ENCODE results near the gene PGBD5.
"Not testable (repeated sequence)": the region's sequence is repeated elsewhere in the genome, so short reads cannot be mapped to it uniquely, and the experiment has no call there.

The PGBD5 gene

GRCh38 chr1:230426246-230427093 is at the start of gene PGBD5:
TSS of gene PGBD5 (minus strand) at chr1:230426332. CDS start at chr1:230425928, 404 bp downstream.
- peak; percentile 34 for DNase-seq

- DNase-seq, result not testable (repeated sequence)
Observed at GRCh38 chr1:230474924-230475323, 48.8 kb upstream of the PGBD5 start.

GRCh38 chr1:230470750-230471149 is 44.6 kb upstream of the PGBD5 start:
- DNase-seq, result not testable (repeated sequence)

GRCh38 chr1:230469271-230469670 is 43.1 kb upstream of the PGBD5 start:
- no peak for DNase-seq

- DNase-seq, result no peak
Observed at GRCh38 chr1:230465691-230466090, 39.6 kb upstream of the PGBD5 start.

- no peak for DNase-seq
Observed at GRCh38 chr1:230464671-230465070, 38.5 kb upstream of the PGBD5 start.

- no peak for DNase-seq
Observed at GRCh38 chr1:230463760-230464159, 37.6 kb upstream of the PGBD5 start.

GRCh38 chr1:230463326-230463725 is 37.2 kb upstream of the PGBD5 start:
- DNase-seq, result no peak

- no peak for DNase-seq
Observed at GRCh38 chr1:230459465-230459864, 33.3 kb upstream of the PGBD5 start.

- DNase-seq, result no peak
Observed at GRCh38 chr1:230458509-230458908, 32.4 kb upstream of the PGBD5 start.

GRCh38 chr1:230456478-230456877 is 30.3 kb upstream of the PGBD5 start:
- no peak for DNase-seq

- no peak for DNase-seq
Observed at GRCh38 chr1:230455291-230455690, 29.2 kb upstream of the PGBD5 start.

GRCh38 chr1:230453377-230453776 is 27.2 kb upstream of the PGBD5 start:
- no peak for DNase-seq

- no peak for DNase-seq
Observed at GRCh38 chr1:230441183-230442029, 15.3 kb upstream of the PGBD5 start.

GRCh38 chr1:230435108-230435507 is 9.0 kb upstream of the PGBD5 start:
- DNase-seq, result no peak

- DNase-seq, result no peak
Observed at GRCh38 chr1:230431527-230431926, 5.4 kb upstream of the PGBD5 start.

GRCh38 chr1:230430499-230430898 is 4.4 kb upstream of the PGBD5 start:
- no peak for DNase-seq

- DNase-seq, result no peak
Observed at GRCh38 chr1:230429067-230429735, 3.1 kb upstream of the PGBD5 start.

GRCh38 chr1:230427981-230428380 is 1.8 kb upstream of the PGBD5 start:
- DNase-seq, result no peak

- no peak for DNase-seq
Observed at GRCh38 chr1:230427094-230427876, 1.2 kb upstream of the PGBD5 start.

- DNase-seq, result no peak
Observed at GRCh38 chr1:230425252-230426091, 660 bp downstream of the PGBD5 start.

Measured in stimulated activated naive CD4-positive, alpha-beta T cell treated with Interleukin-2 at 50 U/mL for 16 hours (primary cell).